Mucosa of stomach (tissue), 1 donor: ENCODE measurements around the gene LHFPL2.

Experiments used
- H3K27me3 ChIP-seq: one replicate; pipeline ENCODE4 v1.7.0; 2013; ENCODE audit warnings: mild to moderate bottlenecking, low read length; ENCODE audit not compliant: control insufficient read depth, insufficient read depth
- H3K36me3 ChIP-seq: one replicate; pipeline ENCODE4 v1.7.0; 2013; ENCODE audit warnings: low read length; ENCODE audit not compliant: control insufficient read depth, insufficient read depth
- H3K4me1 ChIP-seq: one replicate; pipeline ENCODE4 v1.7.0; 2013; ENCODE audit warnings: mild to moderate bottlenecking, low read length; ENCODE audit not compliant: control insufficient read depth, insufficient read depth
- H3K4me3 ChIP-seq: one replicate; pipeline ENCODE4 v1.7.0; 2013; ENCODE audit warnings: low read length
- H3K9ac ChIP-seq: one replicate; pipeline ENCODE4 v1.7.0; 2013; ENCODE audit warnings: mild to moderate bottlenecking, low read length, moderate library complexity
- H3K9me3 ChIP-seq: one replicate; pipeline ENCODE4 v1.7.0; 2013; ENCODE audit warnings: mild to moderate bottlenecking, low read length, moderate library complexity; ENCODE audit not compliant: control insufficient read depth
- donor health status: Pancreatic carcinoma.

The LHFPL2 gene

GRCh38 chr5:78503958-78504653 lies 144.5 kb downstream of the LHFPL2 start:
- no peak overlapping the region for H3K9ac ChIP-seq
- H3K36me3 ChIP-seq, result no peaks in the 10 kb centered on the region
- no peaks in the 10 kb centered on the region for H3K27me3 ChIP-seq
- no peak overlapping the region for H3K4me3 ChIP-seq
- no peaks in the 10 kb centered on the region for H3K9me3 ChIP-seq
- H3K4me1 ChIP-seq, result peaks cover 38% of the 10 kb centered on the region

- Histone ChIP-seq H3K9ac (no peak overlapping the region), H3K36me3 (no peaks in the 10 kb centered on the region), H3K4me3 (no peak overlapping the region), H3K9me3 (no peaks in the 10 kb centered on the region), H3K4me1 (peaks cover 46% of the 10 kb centered on the region), H3K27me3 (no peaks in the 10 kb centered on the region)
These were observed 146.9 kb downstream of the LHFPL2 start for GRCh38 chr5:78501411-78502352.

DNA sequence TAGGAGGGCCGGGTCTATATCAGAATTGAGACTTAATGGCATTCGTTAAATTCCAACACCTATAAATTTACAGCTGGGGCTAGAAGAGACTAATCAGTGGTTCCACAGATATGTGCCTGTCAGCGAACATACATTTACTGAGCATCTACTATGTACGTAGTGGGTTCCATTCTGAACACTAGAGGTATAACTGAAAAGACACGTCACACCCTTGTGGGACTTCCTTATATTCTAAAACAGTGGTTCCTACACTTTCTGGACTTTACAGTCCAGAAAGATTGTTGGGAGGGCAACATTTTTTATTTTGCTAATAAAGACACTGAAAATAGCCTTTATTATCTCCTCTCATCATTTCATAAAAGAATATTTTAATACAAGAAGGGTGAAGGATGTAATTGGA lies 147.7 kb downstream of the LHFPL2 start:
- Histone ChIP-seq H3K4me3 (no peak overlapping the region), H3K9ac (no peak overlapping the region), H3K27me3 (no peaks in the 10 kb centered on the region), H3K4me1 (peaks cover 47% of the 10 kb centered on the region), H3K9me3 (no peaks in the 10 kb centered on the region), H3K36me3 (no peaks in the 10 kb centered on the region)

GRCh38 chr5:78500028-78500427 lies 148.5 kb downstream of the LHFPL2 start:
- Histone ChIP-seq H3K9me3 (no peaks in the 10 kb centered on the region), H3K27me3 (no peaks in the 10 kb centered on the region), H3K4me1 (peaks cover 48% of the 10 kb centered on the region), H3K4me3 (no peak overlapping the region), H3K9ac (no peak overlapping the region), H3K36me3 (no peaks in the 10 kb centered on the region)

DNA sequence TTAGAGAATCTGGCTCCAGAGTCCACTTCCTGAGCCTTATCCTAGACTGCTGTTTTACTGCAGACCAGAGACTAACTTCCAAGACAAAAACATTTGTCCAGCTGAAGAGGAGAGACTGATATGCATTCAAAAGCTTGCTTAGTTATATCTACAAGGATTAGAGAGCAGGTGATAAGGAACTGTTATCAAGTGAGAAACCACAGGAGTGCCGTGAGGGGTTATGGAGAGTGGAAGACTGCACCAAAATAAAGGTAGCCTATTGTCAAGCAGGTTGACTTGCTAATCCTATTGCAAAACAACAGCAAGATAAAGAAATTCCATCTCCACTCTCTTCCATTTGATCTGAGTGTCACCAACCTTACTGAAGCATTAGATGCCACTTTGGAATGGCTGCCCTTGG lies 149.1 kb downstream of the LHFPL2 start:
- H3K4me3 ChIP-seq, result no peak overlapping the region
- H3K9ac ChIP-seq, result no peak overlapping the region
- H3K36me3 ChIP-seq, result no peaks in the 10 kb centered on the region
- peaks cover 46% of the 10 kb centered on the region for H3K4me1 ChIP-seq
- no peaks in the 10 kb centered on the region for H3K27me3 ChIP-seq
- H3K9me3 ChIP-seq, result no peaks in the 10 kb centered on the region

- no peak overlapping the region for H3K4me3 ChIP-seq
- no peak overlapping the region for H3K9ac ChIP-seq
- H3K36me3 ChIP-seq, result no peaks in the 10 kb centered on the region
- H3K4me1 ChIP-seq, result peaks cover 41% of the 10 kb centered on the region
- H3K9me3 ChIP-seq, result no peaks in the 10 kb centered on the region
- no peaks in the 10 kb centered on the region for H3K27me3 ChIP-seq
These were observed 150.7 kb downstream of the LHFPL2 start for GRCh38 chr5:78497573-78498533.

- no peaks in the 10 kb centered on the region for H3K36me3 ChIP-seq
- no peaks in the 10 kb centered on the region for H3K9me3 ChIP-seq
- no peak overlapping the region for H3K9ac ChIP-seq
- H3K27me3 ChIP-seq, result no peaks in the 10 kb centered on the region
- no peak overlapping the region for H3K4me3 ChIP-seq
- peaks cover 41% of the 10 kb centered on the region for H3K4me1 ChIP-seq
These were observed 152.2 kb downstream of the LHFPL2 start for GRCh38 chr5:78496373-78496772.

- Histone ChIP-seq H3K4me1 (peaks cover 46% of the 10 kb centered on the region), H3K27me3 (no peaks in the 10 kb centered on the region), H3K9ac (no peak overlapping the region), H3K4me3 (no peak overlapping the region), H3K36me3 (no peaks in the 10 kb centered on the region), H3K9me3 (no peaks in the 10 kb centered on the region)
These were observed 152.8 kb downstream of the LHFPL2 start for GRCh38 chr5:78495800-78496199.

DNA sequence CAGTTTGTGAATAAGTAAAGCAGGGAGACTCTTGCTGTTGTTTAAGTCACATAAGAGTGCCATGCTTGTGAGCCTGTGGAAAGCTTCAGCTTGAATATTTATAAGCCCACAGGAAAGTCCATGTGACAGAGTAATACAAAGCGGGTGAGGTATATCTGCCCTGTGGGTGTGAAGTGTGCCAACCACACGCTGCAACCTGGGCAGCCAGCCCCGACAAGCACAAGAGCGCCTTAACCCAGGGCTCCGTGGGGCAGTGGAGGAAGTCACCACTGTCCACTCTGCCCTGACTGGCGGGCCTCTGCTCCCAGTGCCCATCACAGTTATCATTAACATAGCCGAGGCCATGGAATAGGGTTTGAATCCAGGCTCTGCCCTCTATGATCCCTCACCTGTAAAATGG lies 155.9 kb downstream of the LHFPL2 start:
- no peaks in the 10 kb centered on the region for H3K9me3 ChIP-seq
- no peak overlapping the region for H3K4me3 ChIP-seq
- H3K36me3 ChIP-seq, result peaks cover 3% of the 10 kb centered on the region
- H3K4me1 ChIP-seq, result peaks cover 31% of the 10 kb centered on the region
- no peaks in the 10 kb centered on the region for H3K27me3 ChIP-seq
- H3K9ac ChIP-seq, result no peak overlapping the region

DNA sequence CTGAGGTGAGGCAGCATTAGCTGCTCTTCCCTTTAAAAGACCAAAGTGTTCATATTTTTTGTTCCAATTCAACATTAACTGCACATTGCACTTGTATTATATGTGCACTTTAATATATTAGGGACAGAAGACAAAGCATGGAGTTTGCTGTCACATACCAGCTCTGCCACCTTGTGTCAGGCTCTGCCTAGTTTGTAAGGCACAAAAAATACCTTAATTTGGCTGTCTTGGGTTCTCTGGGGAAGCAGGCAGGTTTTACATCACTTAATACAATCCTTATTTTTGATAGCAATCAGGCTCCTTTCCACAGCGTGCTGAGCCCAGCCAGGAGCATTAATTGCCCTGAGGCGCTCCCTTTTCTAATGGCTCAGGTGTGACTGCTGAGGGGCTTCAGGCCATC lies 156.3 kb downstream of the LHFPL2 start:
- Histone ChIP-seq H3K4me3 (no peak overlapping the region), H3K27me3 (no peaks in the 10 kb centered on the region), H3K9ac (no peak overlapping the region), H3K9me3 (no peaks in the 10 kb centered on the region), H3K36me3 (peaks cover 5% of the 10 kb centered on the region), H3K4me1 (peaks cover 30% of the 10 kb centered on the region)

- Histone ChIP-seq H3K9ac (no peak overlapping the region), H3K4me3 (no peak overlapping the region), H3K27me3 (no peaks in the 10 kb centered on the region), H3K36me3 (peaks cover 5% of the 10 kb centered on the region), H3K4me1 (peaks cover 17% of the 10 kb centered on the region), H3K9me3 (no peaks in the 10 kb centered on the region)
These were observed 157.7 kb downstream of the LHFPL2 start for GRCh38 chr5:78490709-78491485.
